C4-2B (cell line): ENCODE results near the gene TELO2.

ENCODE experiments used
- H3K27ac ChIP-seq: fragments of 450-650 bp; 2 replicates; pipeline ENCODE4 v1.5.1; 2017
- CTCF ChIP-seq: fragments of 450-650 bp; conservative IDR thresholded peaks from 2 replicates; pipeline ENCODE4 v1.5.1; 2017; ENCODE audit warnings: mild to moderate bottlenecking
- ZFX ChIP-seq: fragments of 450-650 bp; IDR thresholded peaks from 2 replicates; pipeline ENCODE4 v1.6.1; 2017

The TELO2 gene

GRCh38 chr16:1453316-1453715, 39.8 kb upstream of the TELO2 start:
- TF ChIP-seq CTCF = no peak
- no peak for TF ChIP-seq ZFX
- H3K27ac ChIP-seq = no peak overlapping the region

GRCh38 chr16:1454561-1454960, 38.6 kb upstream of the TELO2 start:
- TF ChIP-seq CTCF (no peak), ZFX (no peak)
- no peak overlapping the region for H3K27ac ChIP-seq

- H3K27ac ChIP-seq = no peak overlapping the region
- TF ChIP-seq ZFX (no peak), CTCF (no peak)
Observed at GRCh38 chr16:1455190-1456171, 37.7 kb upstream of the TELO2 start.

- no peak for TF ChIP-seq ZFX
- TF ChIP-seq CTCF = no peak
- H3K27ac ChIP-seq = no peak overlapping the region
Observed at GRCh38 chr16:1456951-1457350, 36.2 kb upstream of the TELO2 start.

- TF ChIP-seq ZFX (no peak), CTCF (no peak)
- H3K27ac ChIP-seq = no peak overlapping the region
Observed at GRCh38 chr16:1457489-1458245, 35.5 kb upstream of the TELO2 start.

- H3K27ac ChIP-seq = no peak overlapping the region
- TF ChIP-seq ZFX = no peak
- no peak for TF ChIP-seq CTCF
Observed at GRCh38 chr16:1458336-1458976, 34.7 kb upstream of the TELO2 start.

GRCh38 chr16:1458977-1459341, 34.2 kb upstream of the TELO2 start:
- TF ChIP-seq ZFX = no peak
- no peak for TF ChIP-seq CTCF
- no peak overlapping the region for H3K27ac ChIP-seq
